Neutrophil (primary cell): ENCODE measurements around the gene ZNF768.
"Not testable (repeated sequence)": the region's sequence is repeated elsewhere in the genome, so short reads cannot be mapped to it uniquely, and the experiment has no call there.

Source experiments
- H3K27ac ChIP-seq: fragments of 200-600 bp; sonication (generic); 2 replicates; pipeline ENCODE4 v1.5.1; 2016; ENCODE audit warnings: mild to moderate bottlenecking, moderate library complexity
- H3K27me3 ChIP-seq: fragments of 200-600 bp; sonication (generic); 2 replicates; pipeline ENCODE4 v1.6.0; 2016; ENCODE audit warnings: mild to moderate bottlenecking
- H3K36me3 ChIP-seq: fragments of 200-600 bp; sonication (generic); 2 replicates; pipeline ENCODE4 v1.5.1; 2017
- H3K4me1 ChIP-seq, 2 experiments: fragments of 200-600 bp in 1 of 2; sonication (generic) in 1 of 2; 1 replicate in 1 of 2; 2 replicates in 1 of 2; pipeline versions ENCODE4 v1.5.1 to v1.6.1; 2013 to 2016; ENCODE audit warnings: low read depth in 1 of 2, low read length in 1 of 2, mild to moderate bottlenecking in 1 of 2, moderate library complexity in 1 of 2; ENCODE audit not compliant: control insufficient read depth in 1 of 2, insufficient read depth in 1 of 2
- H3K4me3 ChIP-seq, 2 experiments: fragments of 200-600 bp in 1 of 2; sonication (generic) in 1 of 2; 1 replicate in 1 of 2; 2 replicates in 1 of 2; pipeline ENCODE4 v1.5.1; 2013 to 2016; ENCODE audit warnings: low read depth in 1 of 2, low read length in 1 of 2, mild to moderate bottlenecking in 1 of 2, moderate library complexity in 1 of 2
- H3K9me3 ChIP-seq: fragments of 200-600 bp; sonication (generic); 2 replicates; pipeline ENCODE4 v1.5.1; 2016
- CTCF ChIP-seq: fragments of 200-600 bp; sonication (generic); IDR thresholded peaks from 2 replicates; pipeline ENCODE4 v1.5.1; 2016; ENCODE audit warnings: antibody characterized with exemption

Gene ZNF768

DNA sequence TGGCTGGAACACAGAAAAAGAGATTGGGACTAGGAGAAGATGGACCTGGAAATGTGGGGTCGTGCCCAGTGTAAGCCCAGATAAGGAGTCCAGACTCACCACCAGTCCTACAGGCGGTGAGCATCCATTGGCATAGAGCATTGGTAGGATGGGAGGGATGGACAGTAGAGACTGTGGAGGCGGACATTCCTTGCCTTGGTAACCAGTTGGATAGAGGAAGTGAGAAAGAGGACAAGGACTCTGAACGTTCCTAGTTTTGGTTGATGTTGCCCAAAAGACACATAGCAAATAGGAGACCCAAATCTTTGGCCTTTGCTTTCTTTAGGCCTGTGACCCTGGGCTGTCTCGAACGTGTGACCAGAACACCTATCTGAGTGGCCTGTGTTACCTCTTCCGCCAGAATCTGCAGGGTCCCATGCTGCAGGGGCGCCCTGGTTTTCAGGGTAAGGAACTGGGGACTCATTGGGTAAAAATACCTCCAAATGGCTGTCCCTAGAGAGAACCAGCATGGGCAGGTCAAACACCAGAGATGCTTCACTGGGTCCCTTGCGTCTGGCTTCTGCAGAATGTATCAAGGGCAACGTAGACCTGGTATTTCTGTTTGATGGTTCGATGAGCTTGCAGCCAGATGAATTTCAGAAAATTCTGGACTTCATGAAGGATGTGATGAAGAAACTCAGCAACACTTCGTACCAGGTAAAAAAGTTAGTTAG, 47.4 kb downstream of the ZNF768 start:
- Histone ChIP-seq H3K9me3 (no peaks in the 10 kb centered on the region), H3K4me1 (peaks cover 13% of the 10 kb centered on the region in 2 experiments), H3K27me3 (no peaks in the 10 kb centered on the region), H3K4me3 (no peak overlapping the region), H3K36me3 (peaks cover 94% of the 10 kb centered on the region), H3K27ac (peak overlapping the region; percentile 2)
- no peak for TF ChIP-seq CTCF

GRCh38 chr16:30477773-30478172, 48.6 kb downstream of the ZNF768 start:
- H3K4me1 ChIP-seq = peaks cover 24 to 25% of the 10 kb centered on the region in 2 experiments
- H3K9me3 ChIP-seq, H3K27ac ChIP-seq, H3K4me3 ChIP-seq, H3K27me3 ChIP-seq: not testable (repeated sequence)
- H3K36me3 ChIP-seq = peaks cover 82% of the 10 kb centered on the region

DNA sequence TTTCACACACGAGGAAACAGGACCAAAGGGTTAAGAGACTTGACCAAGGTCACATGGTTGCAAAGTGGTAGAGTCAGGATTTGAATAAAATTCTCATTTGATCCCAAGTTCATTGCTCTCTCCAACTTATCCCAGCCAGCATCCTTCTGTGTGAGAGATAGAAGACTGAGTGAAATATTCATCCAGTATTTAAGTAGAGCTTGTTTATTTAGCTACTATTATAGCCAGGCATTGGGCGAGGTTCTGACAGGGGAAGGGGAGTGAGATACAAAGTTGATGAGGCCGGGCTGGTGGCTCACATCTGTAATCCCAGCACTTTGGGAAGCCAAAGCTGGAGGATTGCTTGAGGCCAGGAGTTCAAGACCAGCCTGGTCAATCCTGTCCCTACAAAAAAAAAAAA, 49.4 kb downstream of the ZNF768 start:
- Histone ChIP-seq H3K4me1 (peaks cover 32% of the 10 kb centered on the region in 2 experiments), H3K36me3 (peaks cover 75% of the 10 kb centered on the region), H3K27ac (no peak overlapping the region), H3K4me3 (no peak overlapping the region), H3K9me3 (no peaks in the 10 kb centered on the region), H3K27me3 (no peaks in the 10 kb centered on the region)
- no peak for TF ChIP-seq CTCF

GRCh38 chr16:30474684-30475083, 51.7 kb downstream of the ZNF768 start:
- Histone ChIP-seq H3K4me3 (peak overlapping the region; percentile 83 to 97), H3K36me3 (peaks cover 52% of the 10 kb centered on the region), H3K27ac (peak overlapping the region; percentile 94), H3K4me1 (peaks cover 55% of the 10 kb centered on the region in 2 experiments), H3K27me3 (no peaks in the 10 kb centered on the region), H3K9me3 (no peaks in the 10 kb centered on the region)
- no peak for TF ChIP-seq CTCF

GRCh38 chr16:30474074-30474452, 52.3 kb downstream of the ZNF768 start:
- Histone ChIP-seq H3K27ac (peak overlapping the region; percentile 94), H3K4me1 (peaks cover 61% of the 10 kb centered on the region in 2 experiments), H3K27me3 (no peaks in the 10 kb centered on the region), H3K36me3 (peaks cover 45% of the 10 kb centered on the region), H3K4me3 (peak overlapping the region; percentile 83 to 97), H3K9me3 (no peaks in the 10 kb centered on the region)
- no peak for TF ChIP-seq CTCF
